HCT116 (cell line): ENCODE measurements around the gene WDR5. TPM values are rescaled to one million over a fixed set of nuclear protein-coding genes. Genes with fewer than 3 reads are reported as not detected.

ENCODE experiments used
- ATAC-seq: fragments of 200-7000 bp; cut with Tn5 transposase; 2 replicates; pipeline ENCODE4 v1.9.1; 2020; ENCODE audit warnings: mild to moderate bottlenecking, moderate library complexity
- BruUV-seq: library from RNA; stranded (reverse); fragments of 400-500 nt; replicated peaks from 2 replicates; lab custom pipeline; 2021; lab: Mats Ljungman, UMichigan
- CTCF ChIA-PET: fragments of 300-600 bp; sonication (Branson Sonifier 250); formaldehyde crosslinking; loops from one replicate; lab custom pipeline; 2021; ENCODE audit warnings: antibody characterized with exemption; lab: Charles Lee
- POLR2A ChIA-PET: fragments of 300-600, 350-600 bp; sonication (Branson Sonifier 250); formaldehyde crosslinking; loops from one replicate; lab custom pipeline; 2021; ENCODE audit warnings: antibody characterized with exemption; lab: Charles Lee
- RAD21 ChIA-PET, 2 experiments: fragments of 300-600 bp; sonication (Branson Sonifier 250); formaldehyde crosslinking; loops; one replicate each; lab custom pipeline; 2023; ENCODE audit warnings: low total read pairs in 2 of 2; ENCODE audit not compliant: uncharacterized antibody in 2 of 2, unreplicated experiment in 2 of 2, low non-redundant PET in 1 of 2; lab: Charles Lee
- DNase-seq: peaks from one replicate; pipeline ENCODE4 v3.0.0-alpha.2; 2010; ENCODE audit warnings: low read depth, low spot score
- H2AFZ ChIP-seq: fragments of 200-600 bp; shearing (Covaris generic), sonication (generic); 2 replicates; pipeline ENCODE4 v1.6.1; 2017; ENCODE audit warnings: low read depth, mixed run types, mixed read lengths, antibody characterized with exemption, low read length; ENCODE audit not compliant: poor library complexity, severe bottlenecking
- H3K27ac ChIP-seq: 2 replicates; pipeline ENCODE4 v1.5.1; 2012; ENCODE audit warnings: low read depth, low read length
- H3K27me3 ChIP-seq: fragments of 200-600 bp; sonication (generic); 2 replicates; pipeline ENCODE4 v1.6.1; 2016; ENCODE audit warnings: mixed run types, low read length, mixed read lengths; ENCODE audit not compliant: insufficient read depth
- H3K36me3 ChIP-seq, 2 experiments: fragments of 200-500 bp in 1 of 2; fragments of 200-600 bp in 1 of 2; sonication (Bioruptor generic) in 1 of 2; sonication (generic) in 1 of 2; 2 replicates each; pipeline versions ENCODE4 v1.5.1 to v1.6.1; 2014 to 2016; ENCODE audit warnings: low read length in 2 of 2, inconsistent platforms in 1 of 2, mixed read lengths in 1 of 2, mixed run types in 1 of 2; ENCODE audit not compliant: insufficient read depth in 2 of 2, control insufficient read depth in 1 of 2
- H3K4me1 ChIP-seq, 2 experiments: fragments of 200-600 bp in 1 of 2; sonication (generic) in 1 of 2; 2 replicates each; pipeline versions ENCODE4 v1.5.1 to v1.6.1; 2012 to 2017; ENCODE audit warnings: low read length in 2 of 2, inconsistent platforms in 1 of 2, mild to moderate bottlenecking in 1 of 2, mixed read lengths in 1 of 2, mixed run types in 1 of 2, moderate library complexity in 1 of 2; ENCODE audit not compliant: insufficient read depth in 2 of 2, control insufficient read depth in 1 of 2
- H3K4me2 ChIP-seq: fragments of 200-600 bp; sonication (generic); 2 replicates; pipeline ENCODE4 v1.6.1; 2017; ENCODE audit warnings: mixed run types, low read length, mixed read lengths
- H3K4me3 ChIP-seq, 2 experiments: fragments of 200-600 bp in 1 of 2; sonication (generic) in 1 of 2; replicated peaks in 1 of 2; 2 replicates each; pipeline ENCODE4 v1.5.1; 2011 to 2016; ENCODE audit warnings: low read length in 2 of 2, control low read depth in 1 of 2, low read depth in 1 of 2, mild to moderate bottlenecking in 1 of 2, mixed read lengths in 1 of 2, mixed run types in 1 of 2
- H3K79me2 ChIP-seq: fragments of 200-600 bp; sonication (generic); 2 replicates; pipeline ENCODE4 v1.6.1; 2017; ENCODE audit warnings: mild to moderate bottlenecking, mixed run types, low read length, moderate library complexity, mixed read lengths; ENCODE audit not compliant: insufficient read depth
- H3K9ac ChIP-seq: fragments of 200-600 bp; sonication (generic); 2 replicates; pipeline ENCODE4 v1.6.1; 2016; ENCODE audit warnings: low read length, mixed read lengths
- H3K9me2 ChIP-seq: fragments of 200-600 bp; sonication (generic), shearing (Covaris generic); 2 replicates; pipeline ENCODE4 v1.6.1; 2017; ENCODE audit warnings: mixed run types, mild to moderate bottlenecking, moderate library complexity; ENCODE audit not compliant: insufficient read depth
- H3K9me3 ChIP-seq, 2 experiments: fragments of 200-500 bp in 1 of 2; fragments of 200-600 bp in 1 of 2; sonication (Bioruptor generic) in 1 of 2; sonication (generic) in 1 of 2; 2 replicates each; pipeline ENCODE4 v1.6.1; 2014 to 2017; ENCODE audit warnings: low read length in 2 of 2, mixed read lengths in 2 of 2, inconsistent platforms in 1 of 2, low read depth in 1 of 2, mild to moderate bottlenecking in 1 of 2, mixed run types in 1 of 2, moderate library complexity in 1 of 2; ENCODE audit not compliant: control insufficient read depth in 1 of 2, insufficient read depth in 1 of 2
- H4K20me1 ChIP-seq: fragments of 200-600 bp; sonication (generic), shearing (Covaris generic); 2 replicates; pipeline ENCODE4 v1.6.1; 2017; ENCODE audit warnings: mixed run types, mild to moderate bottlenecking, moderate library complexity; ENCODE audit not compliant: insufficient read depth
- CTCF ChIP-seq, 3 experiments: fragments of 200-600 bp in 1 of 3; sonication (generic) in 1 of 3; IDR thresholded peaks in 2 of 3; conservative IDR thresholded peaks in 1 of 3; 2 replicates each; pipeline ENCODE4 v1.5.1; 2012 to 2017; ENCODE audit warnings: low read depth in 2 of 3, low read length in 2 of 3, antibody characterized with exemption in 1 of 3, borderline replicate concordance in 1 of 3, control low read depth in 1 of 3, mild to moderate bottlenecking in 1 of 3, mixed read lengths in 1 of 3, mixed run types in 1 of 3, moderate library complexity in 1 of 3; ENCODE audit not compliant: insufficient read depth in 1 of 3
- MAX ChIP-seq: IDR thresholded peaks from 2 replicates; pipeline ENCODE4 v1.6.1; 2012
- TCF7L2 ChIP-seq: IDR thresholded peaks from 2 replicates; pipeline ENCODE4 v1.7.0; 2011; ENCODE audit warnings: borderline replicate concordance, inconsistent platforms; ENCODE audit not compliant: insufficient read depth, insufficient read length; ENCODE audit errors: extremely low read depth
- YY1 ChIP-seq: IDR thresholded peaks from 2 replicates; pipeline ENCODE4 v1.6.1; 2011; ENCODE audit warnings: low read length, low read depth, moderate library complexity, mild to moderate bottlenecking; ENCODE audit not compliant: insufficient replicate concordance; ENCODE audit errors: extremely low read depth
- intact Hi-C: fragments of 100-400 bp; cut with micrococcal nuclease; formaldehyde crosslinking; loops from 2 replicates; pipeline ENCODE4 v1.10.0; 2022
- total RNA-seq: library from RNA; stranded (reverse); gene quantifications from one replicate; pipeline ENCODE4 v1.2.1, GENCODE V29; 2021; ENCODE audit not compliant: unreplicated experiment

WDR5 gene
- total RNA-seq, 1 experiment from 2014 or later, result 55.8 TPM

GRCh38 chr9:134164879-134165278 is 29.0 kb downstream of the WDR5 start:
- Histone ChIP-seq H3K36me3 (peaks cover 0 to 1% of the 10 kb centered on the region in 2 experiments; a peak in 1 of 4 replicates), H3K27ac (no peak overlapping the region), H3K4me3 (no peak overlapping the region), H3K4me1 (peaks cover 0 to 9% of the 10 kb centered on the region in 2 experiments; a peak in 3 of 4 replicates), H3K9me2 (no peaks in the 10 kb centered on the region), H3K4me2 (no peak overlapping the region), H3K9ac (no peak overlapping the region), H2AFZ (no peak overlapping the region), H4K20me1 (no peaks in the 10 kb centered on the region), H3K27me3 (no peaks in the 10 kb centered on the region), H3K79me2 (no peaks in the 10 kb centered on the region), H3K9me3 (no peaks in the 10 kb centered on the region)
- ChIA-PET CTCF (interaction anchor here (0.7 to 1.5 kb wide), 2 partner anchors 278 to 525 kb away, joined by 4 to 8 read pairs; no protein-coding TSS in a partner anchor), POLR2A (interaction anchor here (0.6 to 1.2 kb wide), 4 partner anchors 10 to 481 kb away, joined by 3 to 6 read pairs (median 4); no protein-coding TSS in a partner anchor), RAD21 (interaction anchor here in 1 of 2 experiments (0.8 kb wide), 1 partner anchor 10 kb away, joined by 4 read pairs; no protein-coding TSS in a partner anchor)
- DNase-seq, result no peak
- no TSS peak for BruUV-seq
- ATAC-seq, result no peak
- intact Hi-C loops, result no loop called here
- TF ChIP-seq MAX (no peak), CTCF (IDR thresholded peaks at IDR 0.05 in 2 of 3, conservative IDR thresholded peaks at IDR 0.05 in 1 of 3; ENCODE audit: borderline replicate concordance in 1 of 3, insufficient read depth in 1 of 3, low read depth in 2 of 3, low read length in 2 of 3) (no peak), YY1 (no peak), TCF7L2 (no peak)
